Activated gamma-delta T cell treated with anti-CD3 and anti-CD28 coated beads, Interleukin-2, amount 50 U/mL, for 16 hours (primary cell): Measurements from ENCODE around the gene NT5DC3.

ENCODE experiments used
- DNase-seq: peaks from one replicate; pipeline ENCODE4 v3.0.0-alpha.2; 2020; ENCODE audit warnings: low read depth

NT5DC3 gene

GRCh38 chr12:103840876-103841689 is at the start of gene NT5DC3:
Gene NT5DC3, minus strand, starts transcription at chr12:103841234. Its CDS starts 78 bp downstream, at chr12:103841156.
- DNase-seq = peak; percentile 75

GRCh38 chr12:103887738-103888137 is 46.7 kb upstream of the NT5DC3 start:
- DNase-seq = no peak

DNA sequence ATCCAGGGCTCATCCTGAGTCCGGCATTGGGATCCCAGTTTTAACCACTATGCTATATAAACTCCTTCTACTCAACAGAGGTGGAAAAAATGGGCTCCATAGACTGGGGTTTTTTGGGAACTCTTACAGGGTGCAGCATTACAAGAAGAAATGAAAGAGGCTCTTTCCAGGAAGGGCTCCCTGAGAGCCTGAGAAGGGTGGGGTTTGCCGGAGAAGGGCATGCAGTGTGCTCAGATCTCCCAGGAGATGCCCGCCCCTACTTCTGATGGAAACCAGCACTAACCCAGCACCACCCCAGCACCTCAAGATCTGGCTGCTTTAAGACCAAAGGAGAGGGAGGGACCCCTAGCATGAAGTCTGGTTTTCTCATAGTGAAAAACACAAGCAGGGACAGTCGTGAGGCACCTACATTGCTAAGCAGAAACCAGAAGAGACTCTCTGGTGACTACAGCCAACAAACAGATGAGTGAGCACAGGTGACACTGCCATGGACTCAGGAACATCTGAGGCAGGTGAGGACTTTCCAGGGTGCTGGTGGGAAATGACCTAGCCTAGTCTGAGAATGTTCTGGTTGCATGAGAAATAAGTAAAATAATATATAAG is 45.3 kb upstream of the NT5DC3 start:
- DNase-seq = no peak

GRCh38 chr12:103884316-103884715 is 43.3 kb upstream of the NT5DC3 start:
- no peak for DNase-seq

GRCh38 chr12:103883908-103884307 is 42.9 kb upstream of the NT5DC3 start:
- DNase-seq = no peak

DNA sequence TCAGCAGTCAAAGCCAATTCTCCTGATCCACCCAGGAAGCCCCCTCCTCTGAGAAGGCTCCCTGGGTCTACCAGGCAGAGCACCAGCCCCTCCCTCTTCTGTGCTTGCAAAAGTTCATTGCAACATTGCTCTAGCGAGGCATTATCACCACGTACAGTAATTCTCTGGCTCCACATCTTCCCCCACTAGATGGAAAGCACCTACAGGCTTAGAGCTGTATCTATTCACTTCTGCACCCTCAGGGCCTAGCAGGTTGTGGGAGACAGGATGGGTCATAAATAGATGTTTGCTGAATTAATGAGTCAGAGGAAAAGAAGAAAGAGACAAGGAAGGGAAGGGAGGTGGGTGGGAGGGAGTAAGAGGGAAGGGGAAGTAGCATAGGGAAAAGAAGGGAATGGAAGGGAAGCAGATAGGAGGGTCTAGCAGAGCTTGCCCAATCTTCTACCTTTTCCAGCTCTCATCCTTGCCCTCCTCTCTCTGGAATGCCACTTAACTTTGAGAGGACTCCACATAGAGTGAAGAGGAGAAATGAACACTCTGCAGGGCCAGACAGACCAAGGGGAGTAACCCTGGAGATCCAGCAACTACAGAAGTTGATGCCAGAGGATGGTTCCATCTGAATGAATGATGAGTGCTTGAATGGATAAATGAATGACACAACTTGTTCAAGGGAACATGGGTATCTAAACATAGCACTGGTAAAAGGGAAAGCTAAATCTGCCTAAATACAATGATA is 42.0 kb upstream of the NT5DC3 start:
- no peak for DNase-seq

GRCh38 chr12:103881261-103881660 is 40.2 kb upstream of the NT5DC3 start:
- no peak for DNase-seq

- DNase-seq = no peak
These were observed 39.5 kb upstream of the NT5DC3 start for GRCh38 chr12:103880299-103881142.

DNA sequence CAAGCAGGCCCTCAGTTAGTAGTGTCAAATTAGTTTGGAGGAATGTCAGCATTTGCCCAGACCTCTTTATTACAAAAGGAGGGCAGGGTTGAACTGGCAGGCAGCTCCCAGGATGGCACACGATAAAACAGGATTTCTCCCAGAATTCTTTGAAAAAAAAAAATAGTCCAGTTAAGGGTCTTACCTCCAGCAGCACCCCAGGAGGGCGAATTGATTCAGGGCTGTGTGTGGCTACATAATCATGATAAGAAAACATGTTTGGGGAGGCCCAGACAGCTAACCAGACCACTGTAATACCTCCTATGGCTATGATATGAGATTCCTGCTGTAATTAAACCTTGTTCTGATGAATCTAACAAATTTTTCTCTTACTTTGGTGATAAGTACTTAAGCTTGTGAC is 38.8 kb upstream of the NT5DC3 start:
- no peak for DNase-seq

GRCh38 chr12:103879048-103879692 is 38.1 kb upstream of the NT5DC3 start:
- no peak for DNase-seq

DNA sequence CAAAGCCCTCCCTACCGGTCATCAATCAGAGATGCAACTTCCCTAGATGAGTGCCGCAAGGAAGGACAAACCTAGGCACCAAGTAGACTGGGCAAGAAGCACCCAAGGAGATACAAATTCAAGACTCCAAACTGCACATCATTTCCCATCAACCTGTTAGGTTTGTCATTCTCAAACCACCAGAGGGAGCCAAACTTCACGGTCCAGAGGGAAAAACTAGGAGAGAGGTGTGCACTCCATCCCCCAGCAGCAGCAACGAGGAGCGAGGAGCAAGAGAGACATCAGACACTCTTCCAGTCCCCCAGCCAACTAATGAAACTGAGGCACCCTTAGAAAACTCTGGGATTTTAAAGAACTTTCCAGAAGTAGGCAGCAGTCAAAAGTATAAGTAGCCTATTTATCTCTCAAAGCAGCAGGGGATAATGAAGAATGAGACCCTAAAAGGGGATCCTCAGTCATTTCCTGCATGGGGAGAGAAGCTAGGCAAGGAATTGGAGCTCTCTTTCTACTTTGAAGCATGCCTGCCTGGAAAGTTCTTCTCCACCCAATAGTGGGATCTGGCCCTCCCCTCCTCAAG is 37.0 kb upstream of the NT5DC3 start:
- peak; percentile 21 for DNase-seq

DNA sequence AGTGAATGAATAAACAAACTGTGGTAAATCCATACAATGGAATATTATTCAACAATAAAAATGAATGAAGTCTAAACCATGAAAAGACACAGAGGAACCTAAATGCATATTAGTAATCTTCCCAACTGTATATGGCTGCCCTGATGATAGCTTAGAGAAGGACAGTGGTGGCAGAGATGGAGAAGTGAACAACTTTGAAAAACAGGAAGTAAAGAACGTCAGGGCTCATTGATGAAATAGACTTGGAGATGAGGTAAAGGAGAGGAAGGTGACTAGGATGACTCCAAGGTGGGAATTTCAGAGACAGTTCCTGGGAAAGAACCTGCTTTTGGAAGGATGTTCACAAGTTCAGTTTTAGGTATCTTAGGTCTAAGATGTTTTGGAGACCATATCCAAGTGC is 36.3 kb upstream of the NT5DC3 start:
- DNase-seq = no peak

GRCh38 chr12:103875666-103876065 is 34.6 kb upstream of the NT5DC3 start:
- DNase-seq = no peak

- DNase-seq = no peak
These were observed 27.2 kb upstream of the NT5DC3 start for GRCh38 chr12:103868215-103868614.

- no peak for DNase-seq
These were observed 24.2 kb upstream of the NT5DC3 start for GRCh38 chr12:103865151-103865730.

DNA sequence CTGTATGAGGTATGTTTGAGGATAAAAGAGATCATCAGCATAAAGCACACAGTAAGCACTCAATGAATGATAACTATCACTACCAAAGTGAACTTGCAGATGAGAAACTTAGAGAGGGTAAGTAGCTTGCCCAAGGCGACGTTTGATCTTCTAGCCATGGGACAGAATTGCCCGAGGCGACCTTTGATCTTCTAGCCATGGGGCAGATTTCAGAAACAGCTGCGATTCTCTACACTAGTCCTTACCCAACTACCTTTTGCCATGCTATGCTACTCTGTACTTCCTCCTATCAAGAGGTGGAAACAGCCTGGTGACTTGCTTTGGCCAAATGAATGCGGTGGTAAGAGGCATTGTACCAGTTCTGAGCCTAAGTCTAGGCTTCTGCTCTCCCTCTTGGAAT is 23.7 kb upstream of the NT5DC3 start:
- no peak for DNase-seq

- no peak for DNase-seq
These were observed 18.0 kb upstream of the NT5DC3 start for GRCh38 chr12:103858953-103859601.

DNA sequence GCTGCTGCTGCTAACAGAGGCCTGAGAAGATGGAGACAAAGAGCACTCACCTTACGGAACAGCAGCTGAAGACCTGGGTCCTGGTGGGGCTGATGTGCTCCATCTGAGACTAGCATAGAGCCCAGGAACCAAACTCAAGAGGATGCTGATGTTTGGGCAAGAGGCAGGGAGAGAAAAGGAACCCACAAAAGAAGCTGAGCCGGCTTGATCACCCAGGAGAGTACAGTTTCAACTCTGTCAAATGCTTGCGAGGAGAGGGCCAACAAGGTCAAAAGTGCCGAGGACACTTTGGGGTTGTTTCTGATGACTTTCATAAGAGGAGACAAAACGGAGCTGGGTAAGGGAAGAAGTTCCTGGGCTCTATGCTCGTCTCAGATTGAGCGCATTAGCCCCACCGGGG is 17.3 kb upstream of the NT5DC3 start:
- no peak for DNase-seq

GRCh38 chr12:103857164-103857563 is 16.1 kb upstream of the NT5DC3 start:
- DNase-seq = no peak
